Neural progenitor cell (in vitro differentiated cells): Measurements from ENCODE around the gene EEF1AKMT3.

Source experiments
- CTCF ChIP-seq: fragments of 200-600 bp; sonication (generic); IDR thresholded peaks from 2 replicates; pipeline ENCODE4 v1.5.1; 2017; ENCODE audit warnings: antibody characterized with exemption, mild to moderate bottlenecking
- EZH2 ChIP-seq: fragments of 200-600 bp; sonication (generic); IDR thresholded peaks from 2 replicates; pipeline ENCODE4 v1.6.1; 2017; ENCODE audit warnings: antibody characterized with exemption, mild to moderate bottlenecking, moderate library complexity

- TF ChIP-seq CTCF (no peak), EZH2 (no peak)
Measured at GRCh38 chr12:57822392-57823130, 50.1 kb downstream of the EEF1AKMT3 start.
